CD4-positive, alpha-beta T cell treated with Interleukin-4 for 1 hour (primary cell): ENCODE data around the gene MAML2.

ENCODE experiments used
- DNase-seq, 2 donors: peaks; one replicate each; pipeline ENCODE4 v3.0.0-alpha.2; 2020 to 2022

Gene MAML2

GRCh38 chr11:96112192-96113128 is 230.5 kb downstream of the MAML2 start:
- DNase-seq, result no peak

- no peak for DNase-seq
These were observed 231.7 kb downstream of the MAML2 start for GRCh38 chr11:96111308-96111707.

GRCh38 chr11:96110302-96110701 is 232.7 kb downstream of the MAML2 start:
- DNase-seq, result no peak

GRCh38 chr11:96109331-96110030 is 233.5 kb downstream of the MAML2 start:
- no peak for DNase-seq

GRCh38 chr11:96107143-96107824 is 235.7 kb downstream of the MAML2 start:
- no peak for DNase-seq

GRCh38 chr11:96106645-96107044 is 236.3 kb downstream of the MAML2 start:
- no peak for DNase-seq

GRCh38 chr11:96105944-96106343 is 237.1 kb downstream of the MAML2 start:
- DNase-seq, result no peak

GRCh38 chr11:96105197-96105895 is 237.6 kb downstream of the MAML2 start:
- peak in 1 of 2 donors; percentile 64 for DNase-seq

- DNase-seq, result no peak
These were observed 238.5 kb downstream of the MAML2 start for GRCh38 chr11:96104496-96104895.

DNA sequence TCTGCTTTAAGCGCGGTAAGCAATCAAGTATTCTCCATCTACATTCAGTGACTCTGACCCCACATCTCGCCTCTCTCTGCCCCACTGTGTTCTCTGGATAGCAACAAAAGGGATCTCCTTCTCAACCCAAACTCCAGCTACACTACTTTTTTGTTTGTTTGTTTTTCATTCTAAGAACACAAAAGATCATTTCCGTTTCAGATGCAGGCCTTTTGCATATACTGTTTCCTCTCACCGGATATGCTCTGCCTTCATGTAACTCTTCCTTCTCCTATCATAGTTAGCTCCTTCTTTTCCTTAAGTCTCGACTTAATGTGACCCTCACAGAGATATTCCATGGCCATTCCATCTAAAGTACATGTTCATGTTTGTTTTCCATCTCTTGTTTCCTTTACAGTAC is 239.3 kb downstream of the MAML2 start:
- DNase-seq, result no peak

DNA sequence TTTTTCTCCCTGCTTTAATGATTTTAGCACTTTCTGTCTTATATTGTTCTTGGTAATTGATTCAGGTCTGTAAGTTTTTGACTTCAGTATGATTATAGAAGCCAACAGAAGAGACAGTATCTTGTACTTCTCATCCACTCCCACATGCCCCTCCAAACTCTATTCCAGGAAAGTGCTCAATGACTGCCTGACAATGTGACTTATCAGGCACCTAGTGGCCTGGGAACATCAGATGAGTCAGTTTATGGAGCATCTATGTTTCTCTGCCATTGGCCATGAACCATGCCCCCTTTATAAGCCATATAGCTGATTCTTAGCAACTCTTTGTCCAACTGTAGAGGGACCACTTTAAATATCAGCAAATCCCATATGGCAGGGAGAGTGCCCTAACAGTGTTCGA is 239.9 kb downstream of the MAML2 start:
- DNase-seq, result no peak

GRCh38 chr11:96102664-96103078 is 240.3 kb downstream of the MAML2 start:
- no peak for DNase-seq

DNA sequence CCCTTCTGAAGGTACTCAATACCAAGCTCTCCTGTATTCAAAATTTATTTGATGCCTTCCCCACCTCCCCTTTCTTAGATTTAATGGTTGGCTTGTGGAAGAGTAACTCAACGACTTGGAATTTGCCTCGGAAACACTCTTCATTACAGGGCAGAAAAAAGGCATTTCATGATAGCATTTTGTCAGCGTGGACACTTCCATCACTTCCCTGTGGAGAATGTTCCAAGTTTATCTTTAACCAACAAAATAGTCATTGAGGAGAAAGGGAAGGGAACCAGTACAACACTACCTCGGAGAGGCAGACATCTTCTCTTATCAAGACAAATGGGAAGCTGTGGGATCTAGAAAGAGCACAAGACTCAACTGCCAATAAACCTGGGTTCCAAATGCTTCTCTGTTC is 241.8 kb downstream of the MAML2 start:
- no peak for DNase-seq

GRCh38 chr11:96098511-96099241 is 244.3 kb downstream of the MAML2 start:
- DNase-seq, result no peak

- no peak for DNase-seq
These were observed 245.1 kb downstream of the MAML2 start for GRCh38 chr11:96097844-96098421.

GRCh38 chr11:96096360-96096759 is 246.6 kb downstream of the MAML2 start:
- no peak for DNase-seq

DNA sequence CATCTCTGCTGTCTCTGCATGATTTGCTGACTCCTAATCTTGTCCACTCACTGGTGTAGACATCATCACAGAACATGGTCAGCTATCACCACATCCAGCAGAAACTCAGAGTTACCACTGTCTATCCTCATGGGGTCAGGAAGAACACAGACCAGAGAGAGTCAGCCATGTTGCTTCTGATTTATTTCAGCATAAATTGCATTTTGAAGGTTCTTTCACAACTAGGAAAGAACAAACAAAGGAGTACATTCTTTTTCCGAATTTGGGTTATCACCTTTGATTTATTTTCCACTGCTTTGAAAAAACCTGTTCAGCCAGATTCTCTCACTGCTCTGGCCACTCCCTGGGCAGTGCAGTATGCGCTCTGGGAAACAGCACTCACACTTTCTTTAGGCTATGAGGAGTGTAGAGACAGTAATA is 247.1 kb downstream of the MAML2 start:
- DNase-seq, result no peak

DNA sequence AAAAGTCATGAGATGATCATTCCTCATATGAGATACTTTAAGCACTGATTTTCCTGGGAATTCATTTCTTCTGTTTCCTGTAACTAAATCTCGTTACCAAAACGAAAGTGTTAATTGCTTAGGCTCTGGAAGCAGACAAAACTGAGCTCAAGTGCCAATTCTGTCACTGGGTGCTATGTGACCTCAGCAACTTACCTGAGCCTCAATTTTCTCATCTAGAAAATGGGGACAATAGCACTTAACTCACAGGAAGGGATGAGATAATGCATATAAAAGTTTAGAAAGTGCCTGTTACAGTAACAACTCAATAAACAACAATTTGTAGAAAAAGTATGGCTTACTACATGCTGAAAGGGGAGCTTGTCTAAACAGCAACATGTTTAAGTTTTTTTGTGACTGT is 248.8 kb downstream of the MAML2 start:
- no peak for DNase-seq

DNA sequence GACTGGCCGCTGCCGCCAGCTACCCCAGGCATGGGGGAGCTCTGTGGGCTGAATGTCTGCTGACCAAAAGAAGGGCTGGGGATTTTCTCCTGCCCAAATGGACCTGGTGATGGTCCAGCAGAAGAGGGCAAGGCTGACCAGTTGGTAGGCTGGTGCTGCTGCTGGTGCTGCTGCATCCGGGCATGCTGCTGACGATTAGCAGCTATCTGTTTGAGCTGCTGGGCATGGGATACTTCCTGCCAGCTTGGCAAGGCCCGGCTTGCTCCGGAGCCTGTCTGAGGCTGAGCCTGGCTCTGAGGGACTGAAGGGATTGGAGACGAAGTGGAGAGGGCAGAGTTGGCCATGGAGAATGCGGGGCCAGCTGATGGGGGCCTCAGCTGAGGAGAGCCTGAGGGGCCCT is 250.5 kb downstream of the MAML2 start:
- DNase-seq, result no peak

- DNase-seq, result peak in 1 of 2 donors; percentile 62
These were observed 251.5 kb downstream of the MAML2 start for GRCh38 chr11:96091476-96091875.

- no peak for DNase-seq
These were observed 252.3 kb downstream of the MAML2 start for GRCh38 chr11:96090711-96091110.

- no peak for DNase-seq
These were observed 254.1 kb downstream of the MAML2 start for GRCh38 chr11:96088914-96089313.
